GM03348 (cell line): ENCODE data around the gene MEF2A.
"Not testable (repeated sequence)": the region's sequence is repeated elsewhere in the genome, so short reads cannot be mapped to it uniquely, and the experiment has no call there.

Experiments used
- DNase-seq: peaks from one replicate; pipeline ENCODE4 v3.0.0; 2012; ENCODE audit warnings: low spot score

The MEF2A gene

GRCh38 chr15:99731336-99732123 lies 165.7 kb downstream of the MEF2A start:
- no peak for DNase-seq

GRCh38 chr15:99732124-99732750 lies 166.5 kb downstream of the MEF2A start:
- DNase-seq: peak; percentile 43

GRCh38 chr15:99732751-99733267 lies 167.0 kb downstream of the MEF2A start:
- peak; percentile 27 for DNase-seq

GRCh38 chr15:99733268-99734039 lies 167.7 kb downstream of the MEF2A start, which contains the start of gene LYSMD4:
Gene LYSMD4 (minus strand): TSS chr15:99733437. CDS start chr15:99731999, 1,438 bp downstream.
- peak; percentile 100 for DNase-seq

GRCh38 chr15:99734040-99734291 lies 168.2 kb downstream of the MEF2A start:
- DNase-seq: not testable (repeated sequence)

- no peak for DNase-seq
Measured at GRCh38 chr15:99734575-99734974, 168.8 kb downstream of the MEF2A start.

- no peak for DNase-seq
Measured at GRCh38 chr15:99735868-99736267, 170.1 kb downstream of the MEF2A start.

GRCh38 chr15:99736702-99737101 lies 170.9 kb downstream of the MEF2A start:
- no peak for DNase-seq

- no peak for DNase-seq
Measured at GRCh38 chr15:99738021-99738847, 172.4 kb downstream of the MEF2A start.

- no peak for DNase-seq
Measured at GRCh38 chr15:99741835-99742234, 176.1 kb downstream of the MEF2A start.

GRCh38 chr15:99744142-99744541 lies 178.4 kb downstream of the MEF2A start:
- no peak for DNase-seq

GRCh38 chr15:99745370-99746086 lies 179.7 kb downstream of the MEF2A start:
- no peak for DNase-seq

- no peak for DNase-seq
Measured at GRCh38 chr15:99749386-99749785, 183.6 kb downstream of the MEF2A start.

- DNase-seq: not testable (repeated sequence)
Measured at GRCh38 chr15:99750326-99750725, 184.5 kb downstream of the MEF2A start.

GRCh38 chr15:99752556-99752955 lies 186.8 kb downstream of the MEF2A start:
- no peak for DNase-seq

GRCh38 chr15:99753066-99753465 lies 187.3 kb downstream of the MEF2A start:
- DNase-seq: no peak

- peak; percentile 80 for DNase-seq
Measured at GRCh38 chr15:99755692-99756409, 190.1 kb downstream of the MEF2A start.

GRCh38 chr15:99762288-99762687 lies 196.5 kb downstream of the MEF2A start:
- no peak for DNase-seq

- no peak for DNase-seq
Measured at GRCh38 chr15:99763827-99764226, 198.0 kb downstream of the MEF2A start.

- no peak for DNase-seq
Measured at GRCh38 chr15:99764522-99764921, 198.7 kb downstream of the MEF2A start.
